Loucy (cell line): ENCODE measurements around the gene LIMA1.

Source experiments
- EZH2phosphoT487 ChIP-seq: fragments of 200-600 bp; IDR thresholded peaks from 2 replicates; pipeline ENCODE4 v1.6.1; 2018; ENCODE audit warnings: antibody characterized with exemption, mild to moderate bottlenecking, moderate library complexity, borderline replicate concordance
- TF ChIP-seq, protein P1 (sequence below): fragments of 200-600 bp; sonication (generic); conservative IDR thresholded peaks from 2 replicates; pipeline ENCODE4 v1.5.1; 2014; ENCODE audit warnings: mild to moderate bottlenecking, antibody characterized with exemption, low read length

DNA sequence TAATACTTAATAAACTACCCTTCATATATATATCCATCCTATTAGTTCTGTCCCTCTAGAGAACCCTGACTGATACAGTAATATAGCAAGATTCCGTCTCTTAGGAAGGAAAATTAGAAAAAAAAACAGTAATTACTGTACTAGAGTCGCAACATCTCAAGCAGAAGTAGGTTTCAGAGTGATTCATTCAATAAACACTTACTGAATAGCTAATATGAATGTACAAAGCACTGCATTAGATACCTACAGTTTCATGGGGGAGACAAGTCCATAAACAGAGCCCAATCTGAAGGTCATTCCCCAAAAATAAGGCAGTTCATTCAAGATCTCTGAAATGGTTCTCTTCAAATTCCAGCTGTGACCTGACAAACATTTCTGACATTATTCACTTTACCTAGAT is 126.1 kb downstream of the LIMA1 start:
- TF ChIP-seq, protein P1, sequence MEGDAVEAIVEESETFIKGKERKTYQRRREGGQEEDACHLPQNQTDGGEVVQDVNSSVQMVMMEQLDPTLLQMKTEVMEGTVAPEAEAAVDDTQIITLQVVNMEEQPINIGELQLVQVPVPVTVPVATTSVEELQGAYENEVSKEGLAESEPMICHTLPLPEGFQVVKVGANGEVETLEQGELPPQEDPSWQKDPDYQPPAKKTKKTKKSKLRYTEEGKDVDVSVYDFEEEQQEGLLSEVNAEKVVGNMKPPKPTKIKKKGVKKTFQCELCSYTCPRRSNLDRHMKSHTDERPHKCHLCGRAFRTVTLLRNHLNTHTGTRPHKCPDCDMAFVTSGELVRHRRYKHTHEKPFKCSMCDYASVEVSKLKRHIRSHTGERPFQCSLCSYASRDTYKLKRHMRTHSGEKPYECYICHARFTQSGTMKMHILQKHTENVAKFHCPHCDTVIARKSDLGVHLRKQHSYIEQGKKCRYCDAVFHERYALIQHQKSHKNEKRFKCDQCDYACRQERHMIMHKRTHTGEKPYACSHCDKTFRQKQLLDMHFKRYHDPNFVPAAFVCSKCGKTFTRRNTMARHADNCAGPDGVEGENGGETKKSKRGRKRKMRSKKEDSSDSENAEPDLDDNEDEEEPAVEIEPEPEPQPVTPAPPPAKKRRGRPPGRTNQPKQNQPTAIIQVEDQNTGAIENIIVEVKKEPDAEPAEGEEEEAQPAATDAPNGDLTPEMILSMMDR: no peak
- no peak for TF ChIP-seq EZH2phosphoT487
